Measurements from ENCODE around the gene EN2. TPM values are rescaled to one million over a fixed set of nuclear protein-coding genes. Genes with fewer than 3 reads are reported as not detected.

The EN2 gene
- total and polyA plus RNA-seq, 2 experiments from 2014 or later = not detected

DNA sequence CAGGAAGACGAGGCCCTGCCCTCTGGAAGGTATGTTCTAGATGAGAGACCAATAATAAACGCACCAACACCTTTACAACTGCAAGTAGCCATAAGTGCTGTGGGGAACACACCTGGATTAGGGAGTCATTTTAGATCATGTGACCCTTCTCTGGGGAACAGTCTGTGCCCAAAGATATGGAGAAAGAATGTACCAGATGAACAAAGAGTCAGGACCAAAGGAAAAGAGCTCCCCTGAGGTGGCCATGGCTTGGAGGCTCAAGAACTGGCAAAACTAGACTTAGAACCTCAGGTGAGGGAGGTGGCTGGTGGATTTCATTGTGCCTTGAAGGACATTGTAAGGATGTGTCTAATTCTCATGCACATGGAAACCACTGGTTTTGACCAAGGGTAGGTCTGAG lies 10.3 kb upstream of the EN2 start:
- H3K36me3 ChIP-seq (ENCODE audit: low read depth) = no peaks in the 10 kb centered on the region
- H3K9me2 ChIP-seq (ENCODE audit: insufficient read depth) = no peaks in the 10 kb centered on the region
- no peak for DNase-seq
- no peak overlapping the region for H3K27ac ChIP-seq
- no peaks in the 10 kb centered on the region for H4K20me1 ChIP-seq (ENCODE audit: insufficient read depth)
- no peaks in the 10 kb centered on the region for H3K79me2 ChIP-seq (ENCODE audit: insufficient read depth)
- no peak for TF ChIP-seq EZH2 (IDR thresholded peaks at IDR 0.05; ENCODE audit: insufficient read depth, poor library complexity, severe bottlenecking)
- no peak for TF ChIP-seq EZH2phosphoT487 (IDR thresholded peaks at IDR 0.05; ENCODE audit: insufficient read depth, low read depth)
- H3K4me3 ChIP-seq = no peak overlapping the region
- H2AFZ ChIP-seq = no peak overlapping the region
- 38 to 42% methylated on average over 2 of the region's 2 CpGs for WGBS, 2 experiments (ENCODE audit: low coverage in 1 of 2, low lambda C conversion rate in 2 of 2, missing lambda C conversion rate in 2 of 2)
- no peaks in the 10 kb centered on the region for H3F3A ChIP-seq (ENCODE audit: insufficient read depth)
- in situ Hi-C loops (cut with MboI) = no loop called here
- peaks cover 67% of the 10 kb centered on the region for H3K27me3 ChIP-seq (replicated peaks; ENCODE audit: insufficient read depth)
- H3K9me3 ChIP-seq (ENCODE audit: low read depth) = no peaks in the 10 kb centered on the region
- no peak overlapping the region for H3K9ac ChIP-seq
- no peak overlapping the region for H3K4me2 ChIP-seq (ENCODE audit: unreplicated experiment)
- no peaks in the 10 kb centered on the region for H3K4me1 ChIP-seq (ENCODE audit: insufficient read depth)

DNA sequence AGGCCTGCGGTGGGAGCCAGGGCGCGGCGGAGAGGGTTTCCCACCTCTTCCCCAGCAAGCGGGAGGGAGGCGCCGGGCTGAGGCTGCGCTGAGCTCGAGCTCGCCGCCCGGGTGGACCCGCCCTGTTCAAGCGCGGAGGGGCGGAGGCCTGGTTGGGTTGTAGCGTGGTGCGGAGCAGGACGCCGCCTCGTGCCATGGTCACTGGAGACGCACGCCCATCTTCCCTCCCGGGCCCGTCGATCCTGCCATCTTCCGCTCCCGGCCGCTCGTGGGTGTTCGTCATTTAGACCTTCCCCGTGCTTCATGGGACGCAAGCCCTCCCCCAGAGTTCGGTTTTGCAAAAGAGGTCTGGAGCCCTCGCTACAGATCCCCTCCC lies 9.3 kb upstream of the EN2 start:
- Histone ChIP-seq H2AFZ (no peak overlapping the region), H3F3A (ENCODE audit: insufficient read depth) (no peaks in the 10 kb centered on the region), H3K4me3 (no peak overlapping the region), H3K36me3 (ENCODE audit: low read depth) (no peaks in the 10 kb centered on the region), H3K4me1 (ENCODE audit: insufficient read depth) (no peaks in the 10 kb centered on the region), H3K27me3 (replicated peaks; ENCODE audit: insufficient read depth) (peaks cover 72% of the 10 kb centered on the region), H3K4me2 (ENCODE audit: unreplicated experiment) (no peak overlapping the region), H4K20me1 (ENCODE audit: insufficient read depth) (no peaks in the 10 kb centered on the region), H3K79me2 (ENCODE audit: insufficient read depth) (no peaks in the 10 kb centered on the region), H3K9me2 (ENCODE audit: insufficient read depth) (no peaks in the 10 kb centered on the region), H3K27ac (no peak overlapping the region), H3K9me3 (ENCODE audit: low read depth) (no peaks in the 10 kb centered on the region), H3K9ac (no peak overlapping the region)
- WGBS, 2 experiments (ENCODE audit: low coverage in 1 of 2, low lambda C conversion rate in 2 of 2, missing lambda C conversion rate in 2 of 2) = 5 to 6% methylated on average over 26 to 32 of the region's 35 CpGs
- TF ChIP-seq EZH2phosphoT487 (IDR thresholded peaks at IDR 0.05; ENCODE audit: insufficient read depth, low read depth) (no peak), EZH2 (IDR thresholded peaks at IDR 0.05; ENCODE audit: insufficient read depth, poor library complexity, severe bottlenecking) (no peak)
- in situ Hi-C loops (cut with MboI) = no loop called here
- no peak for DNase-seq

DNA sequence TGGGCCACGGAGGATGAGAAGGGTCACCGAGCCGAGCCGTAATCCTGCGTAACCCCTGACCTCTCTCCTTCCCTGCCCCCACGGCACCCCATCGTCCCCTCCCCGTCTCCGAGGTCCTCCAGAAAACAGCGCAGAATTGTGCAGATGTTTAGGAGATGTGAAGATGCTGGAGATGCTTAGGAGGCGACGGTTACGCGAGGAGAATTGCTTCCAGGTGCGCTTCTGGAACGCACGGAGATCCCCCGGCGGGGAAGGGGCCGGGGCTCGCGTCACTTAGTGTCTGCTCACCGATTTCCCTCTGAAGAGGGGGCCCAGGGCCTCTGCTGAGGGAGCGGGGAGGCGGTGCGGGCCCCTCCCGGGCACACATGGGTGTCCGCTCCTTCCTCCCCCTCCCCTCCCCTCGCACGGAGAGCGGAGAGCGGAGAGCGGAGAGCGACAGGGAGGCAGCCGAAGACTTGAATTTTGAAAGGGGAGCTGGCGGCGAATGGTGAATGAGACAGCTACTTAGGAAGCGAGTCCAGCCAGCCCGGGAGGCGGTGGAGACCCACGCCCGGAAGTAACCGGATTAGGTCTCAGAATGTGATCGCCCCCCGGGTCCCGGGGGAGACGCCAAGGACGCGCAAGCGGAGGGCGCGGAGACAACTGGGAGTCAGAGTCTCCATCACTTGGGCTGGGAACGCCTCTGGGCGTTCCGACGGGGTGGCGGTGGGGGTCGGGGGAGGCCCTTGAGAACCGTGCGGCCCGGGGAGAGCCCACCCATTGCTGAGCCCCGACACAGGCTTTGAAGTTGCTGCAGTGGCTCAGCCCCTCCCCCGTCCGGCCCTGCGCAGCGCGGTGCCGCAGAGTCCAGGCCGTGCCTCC lies 8.7 kb upstream of the EN2 start:
- H3K4me3 ChIP-seq = no peak overlapping the region

DNA sequence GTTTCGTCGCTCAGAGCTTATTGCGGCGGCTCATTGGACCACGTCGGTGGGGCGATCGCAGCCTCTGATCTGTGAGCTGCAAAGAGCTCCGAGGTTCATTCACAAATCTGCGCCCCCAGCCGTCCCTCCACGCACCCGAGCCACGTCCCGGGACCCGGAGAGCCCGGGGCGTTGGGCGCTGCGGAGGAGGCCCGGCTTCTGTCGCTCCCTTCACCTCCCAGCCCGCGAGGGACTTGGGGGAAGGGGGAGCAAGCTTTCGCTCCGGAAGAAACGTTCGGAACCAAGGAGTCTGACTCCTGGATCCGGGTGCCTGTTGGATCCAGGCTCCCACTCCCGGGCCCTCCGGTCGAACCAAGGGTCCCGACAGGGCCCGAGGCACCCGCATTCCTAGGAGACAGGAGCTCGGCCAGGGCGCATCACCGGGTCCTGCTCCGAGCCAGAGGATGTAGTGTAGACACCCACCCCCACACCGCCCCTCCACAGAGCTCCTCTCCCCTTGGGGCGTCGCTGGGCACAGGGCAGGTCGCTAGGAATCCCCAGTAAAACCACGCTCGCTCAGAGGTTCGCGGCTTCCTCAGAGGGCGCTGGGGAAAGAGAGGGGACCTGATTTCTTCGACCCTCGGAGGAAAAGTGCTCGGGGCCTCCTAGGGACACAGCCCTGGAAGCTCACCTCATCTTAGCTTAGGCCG lies 7.9 kb upstream of the EN2 start:
- Histone ChIP-seq H3K9ac (no peak overlapping the region), H3K4me1 (ENCODE audit: insufficient read depth) (no peaks in the 10 kb centered on the region), H2AFZ (no peak overlapping the region), H3K36me3 (ENCODE audit: low read depth) (no peaks in the 10 kb centered on the region), H3K9me3 (ENCODE audit: low read depth) (no peaks in the 10 kb centered on the region), H3K27ac (no peak overlapping the region), H3K4me2 (ENCODE audit: unreplicated experiment) (no peak overlapping the region), H3K4me3 (no peak overlapping the region), H3K9me2 (ENCODE audit: insufficient read depth) (no peaks in the 10 kb centered on the region), H3K27me3 (replicated peaks; ENCODE audit: insufficient read depth) (peaks cover 77% of the 10 kb centered on the region), H4K20me1 (ENCODE audit: insufficient read depth) (no peaks in the 10 kb centered on the region), H3F3A (ENCODE audit: insufficient read depth) (no peaks in the 10 kb centered on the region), H3K79me2 (ENCODE audit: insufficient read depth) (no peaks in the 10 kb centered on the region)
- 28 to 37% methylated on average over 51 to 52 of the region's 52 CpGs for WGBS, 2 experiments (ENCODE audit: low coverage in 1 of 2, low lambda C conversion rate in 2 of 2, missing lambda C conversion rate in 2 of 2)
- TF ChIP-seq EZH2 (IDR thresholded peaks at IDR 0.05; ENCODE audit: insufficient read depth, poor library complexity, severe bottlenecking) (no peak), EZH2phosphoT487 (IDR thresholded peaks at IDR 0.05; ENCODE audit: insufficient read depth, low read depth) (no peak)
- DNase-seq = no peak
- in situ Hi-C loops (cut with MboI) = no loop called here

More for the DNA sequence above, 8.7 kb upstream of the EN2 start:
- no peak overlapping the region for H3K4me2 ChIP-seq (ENCODE audit: unreplicated experiment)
- H3K9me3 ChIP-seq (ENCODE audit: low read depth) = no peaks in the 10 kb centered on the region
- DNase-seq = no peak
- TF ChIP-seq EZH2phosphoT487 (IDR thresholded peaks at IDR 0.05; ENCODE audit: insufficient read depth, low read depth) (no peak), EZH2 (IDR thresholded peaks at IDR 0.05; ENCODE audit: insufficient read depth, poor library complexity, severe bottlenecking) (no peak)
- no peaks in the 10 kb centered on the region for H4K20me1 ChIP-seq (ENCODE audit: insufficient read depth)
- H3K4me1 ChIP-seq (ENCODE audit: insufficient read depth) = no peaks in the 10 kb centered on the region
- no peaks in the 10 kb centered on the region for H3F3A ChIP-seq (ENCODE audit: insufficient read depth)
- no peaks in the 10 kb centered on the region for H3K9me2 ChIP-seq (ENCODE audit: insufficient read depth)
- no peak overlapping the region for H2AFZ ChIP-seq
- no peak overlapping the region for H3K27ac ChIP-seq
- no peak overlapping the region for H3K9ac ChIP-seq
- H3K79me2 ChIP-seq (ENCODE audit: insufficient read depth) = no peaks in the 10 kb centered on the region
- in situ Hi-C loops (cut with MboI) = no loop called here
- no peaks in the 10 kb centered on the region for H3K36me3 ChIP-seq (ENCODE audit: low read depth)
- peaks cover 72% of the 10 kb centered on the region for H3K27me3 ChIP-seq (replicated peaks; ENCODE audit: insufficient read depth)
- 6 to 7% methylated on average over 35 to 65 of the region's 69 CpGs for WGBS, 2 experiments (ENCODE audit: low coverage in 1 of 2, low lambda C conversion rate in 2 of 2, missing lambda C conversion rate in 2 of 2)

Measured in GM23248 (cell line).